Mucosa of gallbladder (tissue), 1 donor: ENCODE measurements around the gene KRAS. TPM values are rescaled to one million over a fixed set of nuclear protein-coding genes. Genes with fewer than 3 reads are reported as not detected.

Experiments
- DNase-seq: peaks from one replicate; pipeline ENCODE4 v3.0.0-alpha.2; 2020; ENCODE audit warnings: low spot score
- total RNA-seq: library from RNA; stranded (reverse); gene quantifications from one replicate; pipeline ENCODE4 v1.2.1, GENCODE V29; 2021
- donor health status: DM: no; HTN: no; CAD: no.

KRAS gene
- total RNA-seq, 1 donor from 2014 or later, result 31.6 TPM

DNA sequence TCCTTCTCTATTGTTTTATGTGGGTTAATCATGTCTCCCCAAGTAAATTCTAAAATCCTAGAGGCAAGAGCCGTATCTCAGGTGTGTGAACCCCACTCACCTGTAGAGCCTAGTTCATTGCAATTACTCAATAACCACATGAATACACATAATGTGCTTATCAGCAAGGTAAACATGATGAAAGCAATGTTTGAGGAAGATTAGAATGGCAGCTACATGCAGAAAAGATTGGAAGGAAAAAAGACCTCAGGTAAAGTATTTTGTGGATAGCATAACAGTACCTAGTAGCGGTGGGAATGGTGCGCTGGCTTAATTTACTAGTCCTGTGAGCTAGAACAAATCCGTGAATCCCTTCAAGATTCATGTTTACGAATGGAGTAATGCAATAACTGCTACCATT lies 5.3 kb upstream of the KRAS start:
- DNase-seq, result no peak

- no peak for DNase-seq
Observed at GRCh38 chr12:25254271-25254880, 3.6 kb upstream of the KRAS start.

- DNase-seq, result no peak
Observed at GRCh38 chr12:25253371-25254068, 2.8 kb upstream of the KRAS start.

DNA sequence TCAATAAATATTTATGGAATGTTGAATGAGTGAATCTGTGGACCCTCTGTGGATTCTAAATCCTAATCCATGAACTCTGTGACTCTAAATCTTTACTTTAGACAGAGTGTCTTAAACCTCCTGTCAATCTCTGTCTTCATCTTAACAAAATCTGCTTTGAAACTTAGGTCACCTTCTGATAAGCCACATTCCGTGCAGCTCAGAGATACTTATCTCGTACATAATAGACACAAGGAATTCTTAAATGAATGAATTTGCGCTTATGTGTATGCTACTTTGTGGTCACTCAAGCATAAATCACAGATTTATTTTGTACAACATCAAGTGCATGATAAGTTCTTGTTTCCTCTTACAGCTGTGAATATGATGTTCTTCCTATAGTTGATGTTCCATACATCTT lies 2.2 kb upstream of the KRAS start:
- no peak for DNase-seq

GRCh38 chr12:25251769-25252168 lies 1.0 kb upstream of the KRAS start:
- DNase-seq, result no peak

- DNase-seq, result peak; percentile 36
Observed at GRCh38 chr12:25249931-25250738, 594 bp downstream of the KRAS start.

- DNase-seq, result no peak
Observed at GRCh38 chr12:25248732-25249131, 2.0 kb downstream of the KRAS start.

DNA sequence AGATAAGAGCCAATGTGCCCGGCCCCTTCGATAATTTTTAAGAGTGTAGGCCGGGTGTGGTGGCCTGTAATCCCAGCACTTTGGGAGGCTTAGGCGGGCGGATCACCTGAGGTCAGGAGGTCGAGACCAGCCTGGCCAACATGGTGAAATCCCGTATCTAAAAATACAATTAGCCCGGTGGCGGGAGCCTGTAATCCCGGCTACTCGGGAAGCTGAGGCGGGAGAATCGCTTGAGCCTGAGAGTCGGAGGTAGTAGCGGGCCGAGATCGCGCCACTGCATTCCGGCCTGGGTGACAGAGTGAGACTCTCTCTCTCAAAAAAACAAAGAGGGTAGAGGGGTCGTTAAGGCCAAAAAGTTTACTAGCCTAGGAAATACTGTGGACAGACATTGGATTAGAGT lies 2.6 kb downstream of the KRAS start:
- no peak for DNase-seq

DNA sequence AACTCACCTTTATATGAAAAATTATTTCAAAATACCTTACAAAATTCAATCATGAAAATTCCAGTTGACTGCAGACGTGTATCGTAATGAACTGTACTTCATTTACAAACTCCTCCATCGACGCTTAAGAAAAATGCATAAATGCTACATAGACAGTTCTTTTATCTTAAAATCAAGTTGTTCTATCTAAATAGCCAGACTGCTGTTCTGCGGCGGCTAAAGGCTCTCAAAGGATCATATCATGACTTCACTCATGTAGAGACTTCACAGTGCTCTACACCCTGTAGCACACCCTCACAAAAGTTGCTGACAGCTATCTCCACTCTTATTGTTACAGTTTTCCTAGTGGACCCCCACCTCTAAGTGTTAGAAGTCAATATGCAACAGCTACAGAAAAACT lies 5.2 kb downstream of the KRAS start:
- DNase-seq, result no peak

DNA sequence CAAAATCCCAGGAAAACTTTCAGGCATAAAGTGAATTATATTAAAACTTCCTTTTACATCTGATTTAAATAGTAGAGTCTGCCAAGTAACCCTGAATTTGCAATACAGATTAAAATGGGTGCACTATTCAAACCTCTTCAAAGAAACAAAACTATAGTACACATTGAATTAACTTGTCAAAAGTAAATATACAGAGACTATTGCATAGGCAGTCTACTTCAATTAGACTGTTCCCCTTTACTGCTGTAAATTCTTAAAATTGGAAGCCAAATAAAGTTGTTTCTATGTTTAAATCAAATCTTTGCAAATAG lies 7.1 kb downstream of the KRAS start:
- DNase-seq, result no peak

GRCh38 chr12:25242981-25243679 lies 7.6 kb downstream of the KRAS start:
- DNase-seq, result no peak

DNA sequence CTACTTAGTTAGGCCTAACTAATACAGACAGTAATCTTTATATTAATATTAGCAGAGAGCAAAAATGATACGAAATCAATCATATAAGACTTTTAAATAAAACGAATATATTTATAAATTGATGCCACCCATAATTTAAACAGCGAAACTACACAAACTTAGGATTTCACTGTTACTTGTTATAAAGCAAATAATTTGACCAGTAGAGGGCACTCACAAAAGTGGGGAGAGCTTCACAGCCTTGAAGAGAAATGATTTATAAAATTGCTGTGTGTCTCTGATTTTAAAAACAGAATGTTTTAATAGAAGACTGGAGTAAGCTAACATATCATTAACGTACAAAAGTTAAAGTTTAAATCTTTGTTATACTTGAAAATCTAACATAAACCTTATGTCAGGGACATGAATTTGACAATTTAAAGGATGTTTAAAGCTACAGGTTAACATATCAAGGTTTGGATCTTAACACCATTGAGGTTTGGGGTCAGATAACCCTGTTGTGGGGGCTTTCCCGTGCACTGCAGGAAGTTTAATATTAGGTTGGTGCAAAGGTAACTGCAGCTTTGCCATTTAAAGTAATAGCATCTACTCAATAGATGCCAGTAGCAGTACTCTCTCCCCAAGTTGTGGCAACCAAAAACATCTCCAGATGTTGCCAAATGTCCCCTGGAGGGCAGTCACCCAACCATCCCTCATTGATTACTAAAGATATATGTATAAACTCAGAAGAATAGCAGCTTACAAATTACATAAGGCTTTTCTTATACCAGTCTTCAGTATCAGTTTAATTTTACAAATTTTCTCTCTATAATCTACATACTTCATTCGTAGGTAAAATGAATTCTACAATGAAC lies 9.3 kb downstream of the KRAS start:
- no peak for DNase-seq

DNA sequence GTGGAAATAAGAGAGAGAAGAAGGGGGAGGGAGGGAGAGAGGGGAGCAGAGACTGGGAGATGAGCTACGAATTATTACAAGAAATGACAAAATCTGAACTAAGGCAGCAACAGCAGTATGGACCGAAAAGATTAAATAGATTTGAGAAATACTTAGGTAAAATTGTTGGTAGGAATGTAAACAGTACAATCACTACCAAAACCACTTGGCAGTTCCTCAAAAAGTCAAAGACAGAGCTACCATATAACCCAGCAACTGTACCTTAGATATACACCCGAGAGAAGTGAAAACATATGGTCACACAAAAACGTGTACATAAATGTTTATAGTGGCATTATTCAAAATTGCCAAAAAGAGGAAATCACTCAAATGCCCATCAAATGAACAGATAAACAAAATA lies 14.1 kb downstream of the KRAS start:
- no peak for DNase-seq

- no peak for DNase-seq
Observed at GRCh38 chr12:25236190-25236589, 14.5 kb downstream of the KRAS start.

DNA sequence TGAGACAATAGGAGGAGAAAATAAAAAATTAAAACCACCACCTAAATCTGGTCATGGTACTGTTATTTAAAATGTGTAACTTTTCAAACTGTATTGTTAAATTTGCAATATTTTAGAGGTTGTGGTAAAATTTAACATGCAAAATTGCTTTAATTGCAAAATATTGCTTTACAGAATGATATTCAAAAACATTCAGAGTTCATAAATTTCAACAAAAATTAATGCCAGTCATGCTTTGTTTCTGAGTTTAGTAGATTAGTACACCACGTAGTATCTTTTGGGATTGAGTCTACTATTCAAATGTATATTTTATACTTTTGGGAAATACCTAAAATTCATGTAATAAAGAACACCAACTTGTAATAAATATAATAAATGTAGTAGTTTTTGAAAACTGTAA lies 37.4 kb downstream of the KRAS start:
- DNase-seq, result no peak

GRCh38 chr12:25208554-25208953 lies 42.2 kb downstream of the KRAS start:
- DNase-seq, result no peak

GRCh38 chr12:25207846-25208245 lies 42.9 kb downstream of the KRAS start:
- no peak for DNase-seq

DNA sequence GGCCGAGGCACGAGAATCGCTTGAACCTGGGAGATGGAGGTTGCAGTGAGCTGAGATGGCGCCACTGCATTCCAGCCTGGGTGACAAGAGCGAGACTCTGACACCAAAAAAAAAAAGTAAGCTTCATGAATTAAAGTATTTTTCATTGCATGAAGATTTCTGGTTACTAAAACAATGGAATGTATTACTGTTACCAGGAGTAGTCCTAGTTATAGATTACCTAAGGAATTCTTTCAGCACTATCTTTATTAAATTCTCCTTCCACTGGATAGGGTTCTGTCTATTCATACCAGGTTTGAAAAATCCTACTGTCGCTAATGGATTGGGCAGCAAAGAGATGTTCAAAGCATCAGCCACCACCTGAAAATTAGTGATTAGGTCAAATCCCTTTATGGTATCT lies 43.3 kb downstream of the KRAS start:
- no peak for DNase-seq

GRCh38 chr12:25202137-25202536 lies 48.6 kb downstream of the KRAS start:
- DNase-seq, result no peak

GRCh38 chr12:25200703-25201102 lies 50.0 kb downstream of the KRAS start:
- no peak for DNase-seq

DNA sequence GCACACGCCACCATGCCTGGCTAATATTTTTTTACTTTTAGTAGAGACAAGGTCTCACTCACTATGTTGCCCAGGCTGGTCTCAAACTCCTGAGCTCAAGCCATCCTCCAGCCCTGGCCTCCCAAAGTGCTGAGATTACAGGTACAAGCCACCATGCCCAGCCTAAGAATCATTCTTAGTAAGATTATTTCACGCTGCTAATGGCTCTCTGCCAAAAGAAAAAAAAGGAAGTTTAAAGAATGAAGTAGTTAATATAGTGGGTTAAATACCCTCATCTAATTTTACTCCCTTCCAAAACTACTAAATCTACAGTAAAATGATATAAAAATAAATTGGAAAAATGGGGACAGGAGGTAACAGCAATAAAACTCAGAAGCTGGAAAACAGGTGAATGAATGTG lies 53.1 kb downstream of the KRAS start:
- no peak for DNase-seq
